HCT116 (cell line): Measurements from ENCODE around the gene IGFBP6. TPM values are rescaled to one million over a fixed set of nuclear protein-coding genes. Genes with fewer than 3 reads are reported as not detected.

Experiments used
- ATAC-seq: fragments of 200-7000 bp; cut with Tn5 transposase; 2 replicates; pipeline ENCODE4 v1.9.1; 2020; ENCODE audit warnings: mild to moderate bottlenecking, moderate library complexity
- BruUV-seq: library from RNA; stranded (reverse); fragments of 400-500 nt; replicated peaks from 2 replicates; lab custom pipeline; 2021; lab: Mats Ljungman, UMichigan
- CTCF ChIA-PET: fragments of 300-600 bp; sonication (Branson Sonifier 250); formaldehyde crosslinking; loops from one replicate; lab custom pipeline; 2021; ENCODE audit warnings: antibody characterized with exemption; lab: Charles Lee
- POLR2A ChIA-PET: fragments of 300-600, 350-600 bp; sonication (Branson Sonifier 250); formaldehyde crosslinking; loops from one replicate; lab custom pipeline; 2021; ENCODE audit warnings: antibody characterized with exemption; lab: Charles Lee
- RAD21 ChIA-PET, 2 experiments: fragments of 300-600 bp; sonication (Branson Sonifier 250); formaldehyde crosslinking; loops; one replicate each; lab custom pipeline; 2023; ENCODE audit warnings: low total read pairs in 2 of 2; ENCODE audit not compliant: uncharacterized antibody in 2 of 2, unreplicated experiment in 2 of 2, low non-redundant PET in 1 of 2; lab: Charles Lee
- DNase-seq: peaks from one replicate; pipeline ENCODE4 v3.0.0-alpha.2; 2010; ENCODE audit warnings: low read depth, low spot score
- H2AFZ ChIP-seq: fragments of 200-600 bp; shearing (Covaris generic), sonication (generic); 2 replicates; pipeline ENCODE4 v1.6.1; 2017; ENCODE audit warnings: low read depth, mixed run types, mixed read lengths, antibody characterized with exemption, low read length; ENCODE audit not compliant: poor library complexity, severe bottlenecking
- H3K27ac ChIP-seq: 2 replicates; pipeline ENCODE4 v1.5.1; 2012; ENCODE audit warnings: low read depth, low read length
- H3K27me3 ChIP-seq: fragments of 200-600 bp; sonication (generic); 2 replicates; pipeline ENCODE4 v1.6.1; 2016; ENCODE audit warnings: mixed run types, low read length, mixed read lengths; ENCODE audit not compliant: insufficient read depth
- H3K36me3 ChIP-seq, 2 experiments: fragments of 200-500 bp in 1 of 2; fragments of 200-600 bp in 1 of 2; sonication (Bioruptor generic) in 1 of 2; sonication (generic) in 1 of 2; 2 replicates each; pipeline versions ENCODE4 v1.5.1 to v1.6.1; 2014 to 2016; ENCODE audit warnings: low read length in 2 of 2, inconsistent platforms in 1 of 2, mixed read lengths in 1 of 2, mixed run types in 1 of 2; ENCODE audit not compliant: insufficient read depth in 2 of 2, control insufficient read depth in 1 of 2
- H3K4me1 ChIP-seq, 2 experiments: fragments of 200-600 bp in 1 of 2; sonication (generic) in 1 of 2; 2 replicates each; pipeline versions ENCODE4 v1.5.1 to v1.6.1; 2012 to 2017; ENCODE audit warnings: low read length in 2 of 2, inconsistent platforms in 1 of 2, mild to moderate bottlenecking in 1 of 2, mixed read lengths in 1 of 2, mixed run types in 1 of 2, moderate library complexity in 1 of 2; ENCODE audit not compliant: insufficient read depth in 2 of 2, control insufficient read depth in 1 of 2
- H3K4me2 ChIP-seq: fragments of 200-600 bp; sonication (generic); 2 replicates; pipeline ENCODE4 v1.6.1; 2017; ENCODE audit warnings: mixed run types, low read length, mixed read lengths
- H3K4me3 ChIP-seq, 2 experiments: fragments of 200-600 bp in 1 of 2; sonication (generic) in 1 of 2; replicated peaks in 1 of 2; 2 replicates each; pipeline ENCODE4 v1.5.1; 2011 to 2016; ENCODE audit warnings: low read length in 2 of 2, control low read depth in 1 of 2, low read depth in 1 of 2, mild to moderate bottlenecking in 1 of 2, mixed read lengths in 1 of 2, mixed run types in 1 of 2
- H3K79me2 ChIP-seq: fragments of 200-600 bp; sonication (generic); 2 replicates; pipeline ENCODE4 v1.6.1; 2017; ENCODE audit warnings: mild to moderate bottlenecking, mixed run types, low read length, moderate library complexity, mixed read lengths; ENCODE audit not compliant: insufficient read depth
- H3K9ac ChIP-seq: fragments of 200-600 bp; sonication (generic); 2 replicates; pipeline ENCODE4 v1.6.1; 2016; ENCODE audit warnings: low read length, mixed read lengths
- H3K9me2 ChIP-seq: fragments of 200-600 bp; sonication (generic), shearing (Covaris generic); 2 replicates; pipeline ENCODE4 v1.6.1; 2017; ENCODE audit warnings: mixed run types, mild to moderate bottlenecking, moderate library complexity; ENCODE audit not compliant: insufficient read depth
- H3K9me3 ChIP-seq, 2 experiments: fragments of 200-500 bp in 1 of 2; fragments of 200-600 bp in 1 of 2; sonication (Bioruptor generic) in 1 of 2; sonication (generic) in 1 of 2; 2 replicates each; pipeline ENCODE4 v1.6.1; 2014 to 2017; ENCODE audit warnings: low read length in 2 of 2, mixed read lengths in 2 of 2, inconsistent platforms in 1 of 2, low read depth in 1 of 2, mild to moderate bottlenecking in 1 of 2, mixed run types in 1 of 2, moderate library complexity in 1 of 2; ENCODE audit not compliant: control insufficient read depth in 1 of 2, insufficient read depth in 1 of 2
- H4K20me1 ChIP-seq: fragments of 200-600 bp; sonication (generic), shearing (Covaris generic); 2 replicates; pipeline ENCODE4 v1.6.1; 2017; ENCODE audit warnings: mixed run types, mild to moderate bottlenecking, moderate library complexity; ENCODE audit not compliant: insufficient read depth
- CBX3 ChIP-seq: IDR thresholded peaks from 2 replicates; pipeline ENCODE4 v1.6.1; 2012; ENCODE audit warnings: low read depth
- CEBPB ChIP-seq: IDR thresholded peaks from 2 replicates; pipeline ENCODE4 v1.6.1; 2012; ENCODE audit warnings: low read depth
- CTCF ChIP-seq, 3 experiments: fragments of 200-600 bp in 1 of 3; sonication (generic) in 1 of 3; IDR thresholded peaks in 2 of 3; conservative IDR thresholded peaks in 1 of 3; 2 replicates each; pipeline ENCODE4 v1.5.1; 2012 to 2017; ENCODE audit warnings: low read depth in 2 of 3, low read length in 2 of 3, antibody characterized with exemption in 1 of 3, borderline replicate concordance in 1 of 3, control low read depth in 1 of 3, mild to moderate bottlenecking in 1 of 3, mixed read lengths in 1 of 3, mixed run types in 1 of 3, moderate library complexity in 1 of 3; ENCODE audit not compliant: insufficient read depth in 1 of 3
- EGR1 ChIP-seq: IDR thresholded peaks from 2 replicates; pipeline ENCODE4 v1.6.1; 2012; ENCODE audit warnings: low read depth
- EZH2 ChIP-seq: fragments of 200-600 bp; sonication (generic); IDR thresholded peaks from 2 replicates; pipeline ENCODE4 v1.6.1; 2017; ENCODE audit warnings: antibody characterized with exemption, mixed run types
- FOSL1 ChIP-seq: IDR thresholded peaks from 2 replicates; pipeline ENCODE4 v1.6.1; 2012; ENCODE audit warnings: low read depth
- MAX ChIP-seq: IDR thresholded peaks from 2 replicates; pipeline ENCODE4 v1.6.1; 2012
- POLR2A ChIP-seq: IDR thresholded peaks from 2 replicates; pipeline ENCODE4 v1.7.0; 2011; ENCODE audit warnings: borderline replicate concordance; ENCODE audit not compliant: insufficient read depth, insufficient read length; ENCODE audit errors: extremely low read depth
- POLR2AphosphoS5 ChIP-seq: IDR thresholded peaks from 2 replicates; pipeline ENCODE4 v1.6.1; 2011; ENCODE audit warnings: mild to moderate bottlenecking, low read depth, low read length, moderate library complexity
- RAD21 ChIP-seq: IDR thresholded peaks from 2 replicates; pipeline ENCODE4 v1.6.1; 2012; ENCODE audit warnings: low read depth, mild to moderate bottlenecking
- REST ChIP-seq: IDR thresholded peaks from 2 replicates; pipeline ENCODE4 v1.6.1; 2012; ENCODE audit warnings: low read depth
- SIN3A ChIP-seq: IDR thresholded peaks from 2 replicates; pipeline ENCODE4 v1.6.1; 2012; ENCODE audit warnings: low read depth
- SP1 ChIP-seq: IDR thresholded peaks from 2 replicates; pipeline ENCODE4 v1.6.1; 2012; ENCODE audit warnings: low read depth
- SRF ChIP-seq: IDR thresholded peaks from 2 replicates; pipeline ENCODE4 v1.6.1; 2012; ENCODE audit warnings: low read depth
- TCF7L2 ChIP-seq: IDR thresholded peaks from 2 replicates; pipeline ENCODE4 v1.7.0; 2011; ENCODE audit warnings: borderline replicate concordance, inconsistent platforms; ENCODE audit not compliant: insufficient read depth, insufficient read length; ENCODE audit errors: extremely low read depth
- YY1 ChIP-seq: IDR thresholded peaks from 2 replicates; pipeline ENCODE4 v1.6.1; 2011; ENCODE audit warnings: low read length, low read depth, moderate library complexity, mild to moderate bottlenecking; ENCODE audit not compliant: insufficient replicate concordance; ENCODE audit errors: extremely low read depth
- ZBTB33 ChIP-seq: IDR thresholded peaks from 2 replicates; pipeline ENCODE4 v1.6.1; 2011; ENCODE audit warnings: mild to moderate bottlenecking, low read length, moderate library complexity; ENCODE audit not compliant: insufficient replicate concordance; ENCODE audit errors: extremely low read depth
- ZFX ChIP-seq: fragments of 450-650 bp; IDR thresholded peaks from 2 replicates; pipeline ENCODE4 v1.6.1; 2017
- ZNF274 ChIP-seq: fragments of 200-500 bp; sonication (Bioruptor generic); IDR thresholded peaks from 2 replicates; pipeline ENCODE4 v1.6.1; 2014; ENCODE audit warnings: mild to moderate bottlenecking, low read depth, low read length, inconsistent platforms
- intact Hi-C: fragments of 100-400 bp; cut with micrococcal nuclease; formaldehyde crosslinking; loops from 2 replicates; pipeline ENCODE4 v1.10.0; 2022
- total RNA-seq: library from RNA; stranded (reverse); gene quantifications from one replicate; pipeline ENCODE4 v1.2.1, GENCODE V29; 2021; ENCODE audit not compliant: unreplicated experiment

IGFBP6 gene
- total RNA-seq, 1 experiment from 2014 or later = 83.4 TPM

GRCh38 chr12:53147653-53148052, 50.2 kb downstream of the IGFBP6 start:
- intact Hi-C loops = no loop called here
- H3K27me3 ChIP-seq = no peaks in the 10 kb centered on the region
- H4K20me1 ChIP-seq = no peaks in the 10 kb centered on the region
- POLR2A ChIA-PET = interaction anchor here (0.9 kb wide), 1 partner anchor 69 kb away, joined by 3 read pairs; the partner anchor contains the start of gene SPRYD3
- H3K79me2 ChIP-seq = no peaks in the 10 kb centered on the region
- H3K27ac ChIP-seq = no peak overlapping the region
- no peak overlapping the region for H3K4me2 ChIP-seq
- CTCF ChIA-PET = no interaction called here
- ATAC-seq = no peak
- no peaks in the 10 kb centered on the region for H3K9me2 ChIP-seq
- DNase-seq = no peak
- H3K9me3 ChIP-seq = no peaks in the 10 kb centered on the region
- no peak overlapping the region for H3K4me3 ChIP-seq
- RAD21 ChIA-PET = no interaction called here
- H3K4me1 ChIP-seq = no peaks in the 10 kb centered on the region
- H3K9ac ChIP-seq = no peak overlapping the region
- no peak overlapping the region for H2AFZ ChIP-seq
- no peaks in the 10 kb centered on the region for H3K36me3 ChIP-seq
- TF ChIP-seq EGR1 = no peak
- no peak for TF ChIP-seq ZFX
- TF ChIP-seq ZNF274 = no peak
- no peak for TF ChIP-seq TCF7L2
- TF ChIP-seq CTCF (IDR thresholded peaks at IDR 0.05 in 2 of 3, conservative IDR thresholded peaks at IDR 0.05 in 1 of 3; ENCODE audit: borderline replicate concordance in 1 of 3, insufficient read depth in 1 of 3, low read depth in 2 of 3, low read length in 2 of 3) = no peak
- no peak for TF ChIP-seq ZBTB33
- no peak for TF ChIP-seq SRF
- no peak for TF ChIP-seq YY1
- no peak for TF ChIP-seq EZH2
- TF ChIP-seq FOSL1 = no peak
- TF ChIP-seq POLR2A = no peak
- no peak for TF ChIP-seq SP1
- no peak for TF ChIP-seq POLR2AphosphoS5
- TF ChIP-seq MAX = no peak
- no peak for TF ChIP-seq CEBPB
- TF ChIP-seq CBX3 = no peak
- TF ChIP-seq SIN3A = no peak
- no peak for TF ChIP-seq RAD21
- no peak for TF ChIP-seq REST
- no TSS peak for BruUV-seq
